Astrocyte (in vitro differentiated cells and primary cell): ENCODE measurements around the gene CPTP. TPM values are rescaled to one million over a fixed set of nuclear protein-coding genes. Genes with fewer than 3 reads are reported as not detected.

Experiments
- DNase-seq: peaks from one replicate; pipeline ENCODE4 v3.0.0-alpha.2; 2010; ENCODE audit warnings: low read depth
- FAIRE-seq: peaks from 2 replicates; lab custom pipeline; 2011; peaks lifted over from hg19 to GRCh38; lab: Jason Lieb, UNC
- H2AFZ ChIP-seq: 2 replicates; pipeline ENCODE4 v1.6.0; 2012; ENCODE audit warnings: low read depth, low read length, inconsistent platforms
- H3K27ac ChIP-seq: 2 replicates; pipeline ENCODE4 v1.5.1; 2011; ENCODE audit warnings: low read depth, low read length, inconsistent platforms
- H3K27me3 ChIP-seq: 2 replicates; pipeline ENCODE4 v1.6.0; 2011; ENCODE audit warnings: low read length, inconsistent platforms; ENCODE audit not compliant: insufficient read depth
- H3K36me3 ChIP-seq: 2 replicates; pipeline ENCODE4 v1.5.1; 2011; ENCODE audit warnings: low read length, inconsistent platforms; ENCODE audit not compliant: insufficient read depth
- H3K4me1 ChIP-seq: 2 replicates; pipeline ENCODE4 v1.5.1; 2011; ENCODE audit warnings: low read length, inconsistent platforms; ENCODE audit not compliant: insufficient read depth
- H3K4me2 ChIP-seq: 2 replicates; pipeline ENCODE4 v1.6.0; 2012; ENCODE audit warnings: low read length, inconsistent platforms
- H3K4me3 ChIP-seq: 2 replicates; pipeline ENCODE4 v1.5.1; 2011; ENCODE audit warnings: low read depth, mild to moderate bottlenecking, low read length, inconsistent platforms; ENCODE audit not compliant: insufficient read depth
- H3K79me2 ChIP-seq: 2 replicates; pipeline ENCODE4 v1.6.0; 2012; ENCODE audit warnings: mild to moderate bottlenecking, low read length, inconsistent platforms; ENCODE audit not compliant: insufficient read depth
- H3K9ac ChIP-seq: 2 replicates; pipeline ENCODE4 v1.6.0; 2012; ENCODE audit warnings: mild to moderate bottlenecking, low read length, inconsistent platforms
- H3K9me3 ChIP-seq: 2 replicates; pipeline ENCODE4 v1.5.1; 2012; ENCODE audit warnings: low read depth, mild to moderate bottlenecking, low read length, inconsistent platforms; ENCODE audit not compliant: insufficient read depth
- H4K20me1 ChIP-seq: 2 replicates; pipeline ENCODE4 v1.6.0; 2012; ENCODE audit warnings: low read length, inconsistent platforms; ENCODE audit not compliant: insufficient read depth
- H3K27ac Mint-ChIP-seq: one replicate; pipeline ENCODE4 v1.8.0; 2021; ENCODE audit warnings: mild to moderate bottlenecking, mixed read lengths; ENCODE audit not compliant: unreplicated experiment
- H3K27me3 Mint-ChIP-seq: one replicate; pipeline ENCODE4 v1.8.0; 2021; ENCODE audit warnings: low read depth, mixed read lengths; ENCODE audit not compliant: unreplicated experiment
- H3K36me3 Mint-ChIP-seq: one replicate; pipeline ENCODE4 v1.8.0; 2021; ENCODE audit warnings: low read depth, mixed read lengths; ENCODE audit not compliant: unreplicated experiment
- H3K4me1 Mint-ChIP-seq: one replicate; pipeline ENCODE4 v1.8.0; 2021; ENCODE audit warnings: low read depth, mixed read lengths; ENCODE audit not compliant: unreplicated experiment
- H3K4me3 Mint-ChIP-seq: one replicate; pipeline ENCODE4 v1.8.0; 2021; ENCODE audit warnings: mild to moderate bottlenecking, moderate library complexity, mixed read lengths; ENCODE audit not compliant: unreplicated experiment
- H3K9me3 Mint-ChIP-seq: one replicate; pipeline ENCODE4 v1.8.0; 2021; ENCODE audit warnings: mild to moderate bottlenecking, mixed read lengths; ENCODE audit not compliant: unreplicated experiment
- EZH2 ChIP-seq: IDR thresholded peaks from 2 replicates; pipeline ENCODE4 v1.6.1; 2012; ENCODE audit warnings: mild to moderate bottlenecking, low read length, inconsistent platforms; ENCODE audit not compliant: insufficient read depth
- total RNA-seq: library from RNA; stranded (reverse); gene quantifications from 2 replicates; pipeline ENCODE4 v1.2.1, GENCODE V29; 2021
- TF ChIP-seq, protein P1 (sequence below): IDR thresholded peaks from 2 replicates; pipeline ENCODE4 v1.5.1; 2011; ENCODE audit warnings: low read depth, mild to moderate bottlenecking, inconsistent platforms, low read length, moderate library complexity; ENCODE audit not compliant: insufficient read depth

CPTP gene
- total RNA-seq, 1 donor from 2014 or later, result 28.5 TPM

DNA sequence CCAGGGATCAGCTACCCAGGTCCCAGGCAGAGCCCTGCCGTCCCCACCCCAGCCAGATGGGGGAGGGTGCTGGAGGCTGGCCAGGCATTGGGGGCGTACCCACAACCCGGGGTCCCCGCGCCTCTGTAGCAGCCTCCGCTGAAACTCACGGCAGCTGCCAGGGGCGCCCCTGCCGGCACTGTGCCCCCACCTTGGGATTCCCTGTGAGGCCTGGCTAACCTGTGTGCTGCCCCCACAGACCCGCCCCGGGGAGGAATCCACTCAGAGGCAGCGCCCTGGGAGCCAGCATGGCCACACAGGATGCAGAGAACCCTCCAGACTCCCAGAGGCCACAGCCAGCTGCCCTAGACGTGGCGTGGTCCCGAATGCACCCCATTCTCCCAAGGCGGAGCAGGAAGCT, 20.8 kb downstream of the CPTP start:
- Histone ChIP-seq H3K4me2 (peak overlapping the region; percentile 99), H3K79me2 (peaks cover 79% of the 10 kb centered on the region), H3K9me3 (no peaks in the 10 kb centered on the region), H3K27me3 (no peaks in the 10 kb centered on the region), H3K4me3 (no peak overlapping the region), H3K9ac (peak overlapping the region; percentile 36), H3K4me1 (peaks cover 46% of the 10 kb centered on the region), H3K36me3 (peaks cover 8% of the 10 kb centered on the region), H2AFZ (no peak overlapping the region), H3K27ac (peak overlapping the region; percentile 20), H4K20me1 (peaks cover 79% of the 10 kb centered on the region)
- no peak for TF ChIP-seq EZH2
- TF ChIP-seq, protein P1, sequence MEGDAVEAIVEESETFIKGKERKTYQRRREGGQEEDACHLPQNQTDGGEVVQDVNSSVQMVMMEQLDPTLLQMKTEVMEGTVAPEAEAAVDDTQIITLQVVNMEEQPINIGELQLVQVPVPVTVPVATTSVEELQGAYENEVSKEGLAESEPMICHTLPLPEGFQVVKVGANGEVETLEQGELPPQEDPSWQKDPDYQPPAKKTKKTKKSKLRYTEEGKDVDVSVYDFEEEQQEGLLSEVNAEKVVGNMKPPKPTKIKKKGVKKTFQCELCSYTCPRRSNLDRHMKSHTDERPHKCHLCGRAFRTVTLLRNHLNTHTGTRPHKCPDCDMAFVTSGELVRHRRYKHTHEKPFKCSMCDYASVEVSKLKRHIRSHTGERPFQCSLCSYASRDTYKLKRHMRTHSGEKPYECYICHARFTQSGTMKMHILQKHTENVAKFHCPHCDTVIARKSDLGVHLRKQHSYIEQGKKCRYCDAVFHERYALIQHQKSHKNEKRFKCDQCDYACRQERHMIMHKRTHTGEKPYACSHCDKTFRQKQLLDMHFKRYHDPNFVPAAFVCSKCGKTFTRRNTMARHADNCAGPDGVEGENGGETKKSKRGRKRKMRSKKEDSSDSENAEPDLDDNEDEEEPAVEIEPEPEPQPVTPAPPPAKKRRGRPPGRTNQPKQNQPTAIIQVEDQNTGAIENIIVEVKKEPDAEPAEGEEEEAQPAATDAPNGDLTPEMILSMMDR, result no peak
- H3K36me3 Mint-ChIP-seq, result no peaks in the 10 kb centered on the region
- DNase-seq (no peak), FAIRE-seq (no peak)
- no peaks in the 10 kb centered on the region for H3K9me3 Mint-ChIP-seq
- H3K27ac Mint-ChIP-seq, result no peak overlapping the region
- H3K4me1 Mint-ChIP-seq, result peaks cover 12% of the 10 kb centered on the region
- no peak overlapping the region for H3K4me3 Mint-ChIP-seq
- H3K27me3 Mint-ChIP-seq, result no peaks in the 10 kb centered on the region

DNA sequence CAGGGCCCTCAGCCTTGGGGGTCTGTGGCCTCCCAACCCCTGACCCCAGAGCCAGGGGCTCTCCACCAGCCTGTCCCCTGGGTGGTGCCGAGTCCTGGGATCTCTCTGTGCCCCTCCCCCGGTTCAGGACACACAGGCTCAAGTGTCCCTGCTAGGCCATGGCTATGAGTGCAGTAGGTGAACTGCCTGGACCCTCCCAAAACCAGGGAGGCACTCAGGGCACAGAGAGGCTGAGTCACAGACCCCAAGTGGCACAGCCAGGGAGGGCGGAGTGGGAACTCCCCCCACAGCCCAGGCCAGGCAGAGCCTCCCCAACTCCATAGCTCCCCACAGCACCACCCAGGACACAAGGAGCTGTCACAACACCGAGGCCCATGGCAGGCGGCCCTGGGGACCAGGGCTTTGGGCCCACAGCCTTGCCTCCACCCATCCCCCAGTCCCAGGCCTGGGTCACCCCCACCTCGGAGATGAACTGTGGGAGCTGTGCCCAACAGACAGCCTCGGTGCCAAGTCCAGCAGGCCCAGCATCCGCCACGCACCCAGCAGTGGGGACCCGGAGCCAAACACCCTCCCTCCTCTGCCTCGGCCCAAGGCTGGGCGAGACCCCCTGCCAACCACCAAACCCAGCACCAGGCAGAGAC, 21.4 kb downstream of the CPTP start:
- no peaks in the 10 kb centered on the region for H3K9me3 Mint-ChIP-seq
- H3K36me3 ChIP-seq, result peaks cover 4% of the 10 kb centered on the region
- no peak overlapping the region for H3K27ac Mint-ChIP-seq
- no peak overlapping the region for H3K4me3 Mint-ChIP-seq
- no peak overlapping the region for H3K4me3 ChIP-seq
- peak overlapping the region; percentile 36 for H3K9ac ChIP-seq
- DNase-seq, result no peak
- no peak for FAIRE-seq
- H3K36me3 Mint-ChIP-seq, result no peaks in the 10 kb centered on the region
- no peaks in the 10 kb centered on the region for H3K27me3 ChIP-seq
- peaks cover 73% of the 10 kb centered on the region for H4K20me1 ChIP-seq
- no peaks in the 10 kb centered on the region for H3K9me3 ChIP-seq
- no peak overlapping the region for H2AFZ ChIP-seq
- H3K4me1 ChIP-seq, result peaks cover 46% of the 10 kb centered on the region
- peak overlapping the region; percentile 99 for H3K4me2 ChIP-seq
- TF ChIP-seq, protein P1, result no peak
- no peak for TF ChIP-seq EZH2
- H3K4me1 Mint-ChIP-seq, result peaks cover 10% of the 10 kb centered on the region
- H3K79me2 ChIP-seq, result peaks cover 74% of the 10 kb centered on the region
- H3K27me3 Mint-ChIP-seq, result no peaks in the 10 kb centered on the region
- H3K27ac ChIP-seq, result peak overlapping the region; percentile 12

DNA sequence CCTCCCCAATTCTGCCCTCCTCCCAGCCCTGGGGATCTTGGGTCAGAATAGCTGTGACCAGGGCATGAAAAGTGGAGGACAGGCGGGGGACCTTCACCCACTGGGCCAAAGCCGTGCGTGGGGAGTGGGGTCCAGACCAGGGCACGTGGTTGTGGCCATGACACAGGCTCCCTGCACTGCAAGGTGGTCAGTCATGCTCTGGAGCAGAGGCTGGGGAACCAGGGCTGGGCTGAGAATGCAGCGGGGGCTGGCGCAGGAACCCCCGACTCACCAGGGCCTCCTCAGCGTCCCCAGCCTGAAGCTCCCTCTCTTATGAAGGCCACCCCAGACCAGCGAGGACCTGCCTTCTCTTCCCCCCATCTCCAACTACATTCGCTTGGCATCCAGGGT, 21.9 kb downstream of the CPTP start:
- Histone ChIP-seq H4K20me1 (peaks cover 69% of the 10 kb centered on the region), H3K36me3 (no peaks in the 10 kb centered on the region), H3K79me2 (peaks cover 68% of the 10 kb centered on the region), H3K4me2 (peak overlapping the region; percentile 99), H3K9me3 (no peaks in the 10 kb centered on the region), H2AFZ (no peak overlapping the region), H3K4me3 (no peak overlapping the region), H3K27ac (no peak overlapping the region), H3K9ac (no peak overlapping the region), H3K4me1 (peaks cover 47% of the 10 kb centered on the region), H3K27me3 (no peaks in the 10 kb centered on the region)
- FAIRE-seq, result no peak
- Mint-ChIP-seq H3K4me1 (peaks cover 10% of the 10 kb centered on the region), H3K36me3 (no peaks in the 10 kb centered on the region), H3K27me3 (no peaks in the 10 kb centered on the region), H3K27ac (no peak overlapping the region), H3K9me3 (no peaks in the 10 kb centered on the region), H3K4me3 (peak overlapping the region; percentile 87)
- TF ChIP-seq, protein P1, result no peak
- TF ChIP-seq EZH2, result no peak
- DNase-seq, result no peak
